Esophagus muscularis mucosa (tissue), 4 donors: ENCODE results near the gene PKHD1. TPM values are rescaled to one million over a fixed set of nuclear protein-coding genes. Genes with fewer than 3 reads are reported as not detected.

ENCODE experiments used
- DNase-seq: peaks from one replicate; pipeline ENCODE4 v3.0.0-alpha.2; 2017; ENCODE audit errors: extremely low spot score
- H3K27ac ChIP-seq, 4 donors: fragments of 200-600 bp; sonication (generic); replicated peaks in 1 of 4; 1 replicate in 3 of 4; 2 replicates in 1 of 4; pipeline ENCODE4 v1.5.1; 2016 to 2019; ENCODE audit warnings: mild to moderate bottlenecking in 1 of 4
- H3K27me3 ChIP-seq, 4 donors: fragments of 200-600 bp; sonication (generic); one replicate each; pipeline versions ENCODE4 v1.5.1 to v1.6.0; 2016 to 2019
- H3K36me3 ChIP-seq, 4 donors: fragments of 200-600 bp; sonication (generic); one replicate each; pipeline ENCODE4 v1.5.1; 2016 to 2019
- H3K4me1 ChIP-seq, 4 donors: fragments of 200-600 bp; sonication (generic); one replicate each; pipeline ENCODE4 v1.5.1; 2016 to 2019
- H3K4me3 ChIP-seq, 4 donors: fragments of 200-600 bp; sonication (generic); 1 replicate in 2 of 4; 2 replicates in 2 of 4; pipeline ENCODE4 v1.5.1; 2016 to 2019; ENCODE audit warnings: mild to moderate bottlenecking in 4 of 4, moderate library complexity in 1 of 4
- H3K9me3 ChIP-seq, 4 donors: fragments of 200-600 bp; sonication (generic); 1 replicate in 3 of 4; 2 replicates in 1 of 4; pipeline ENCODE4 v1.5.1; 2016 to 2019
- CTCF ChIP-seq, 3 experiments: fragments of 200-600 bp in 2 of 3; fragments of 450-650 bp in 1 of 3; sonication (generic) in 2 of 3; IDR thresholded peaks; one replicate each; pipeline ENCODE4 v1.5.1; 2017 to 2019; ENCODE audit warnings: antibody characterized with exemption in 3 of 3, mild to moderate bottlenecking in 2 of 3, moderate library complexity in 1 of 3
- EP300 ChIP-seq: sonication (generic); formaldehyde crosslinking; IDR thresholded peaks from one replicate; pipeline ENCODE4 v1.6.1; 2017; ENCODE audit warnings: antibody characterized with exemption
- POLR2A ChIP-seq: fragments of 450-650 bp; IDR thresholded peaks from one replicate; pipeline ENCODE4 v1.6.1; 2017; ENCODE audit warnings: antibody characterized with exemption, moderate library complexity, mild to moderate bottlenecking, low read depth
- POLR2AphosphoS5 ChIP-seq, 2 donors: sonication (generic); formaldehyde crosslinking; IDR thresholded peaks; one replicate each; pipeline ENCODE4 v1.6.1; 2017; ENCODE audit warnings: antibody characterized with exemption in 2 of 2
- WGBS: methylation state at CpG from one replicate; pipeline ENCODE4 v1.1.5; 2018; 5-methylcytosine and 5-hydroxymethylcytosine counted together
- intact Hi-C: fragments of 100-400 bp; cut with DNase I; formaldehyde crosslinking; loops from one replicate; pipeline ENCODE4 v1.15.1; 2023
- total RNA-seq, 4 donors: library from RNA; depleted of rRNA; stranded (reverse); fragments of >200 nt; gene quantifications; one replicate each; pipeline versions ENCODE4 v1.1.0 to v1.2.1, GENCODE V29; 2016

PKHD1 gene
- total RNA-seq, 4 donors from 2014 or later: under 0.01 TPM; not detected in 3

- intact Hi-C loops: no loop called here
- peaks cover 0 to 12% (median 2%) of the 10 kb centered on the region in 4 donors for H3K9me3 ChIP-seq
- 43% methylated on average over 1 of the region's 1 CpG for WGBS
Observed at GRCh38 chr6:51813904-51814303, 273.5 kb downstream of the PKHD1 start.

GRCh38 chr6:51812231-51812630 lies 275.2 kb downstream of the PKHD1 start:
- Histone ChIP-seq H3K36me3 (no peaks in the 10 kb centered on the region), H3K27ac (no peak overlapping the region), H3K9me3 (peaks cover 0 to 12% (median 2%) of the 10 kb centered on the region in 4 donors), H3K4me1 (no peaks in the 10 kb centered on the region), H3K27me3 (no peaks in the 10 kb centered on the region), H3K4me3 (no peak overlapping the region)
- DNase-seq: no peak
- 79% methylated on average over 1 of the region's 1 CpG for WGBS
- intact Hi-C loops: no loop called here
- TF ChIP-seq POLR2AphosphoS5 (IDR thresholded peaks at IDR 0.05) (no peak), POLR2A (no peak), CTCF (IDR thresholded peaks at IDR 0.05) (no peak), EP300 (no peak)

More at GRCh38 chr6:51813904-51814303, 273.5 kb downstream of the PKHD1 start:
- DNase-seq: no peak
- Histone ChIP-seq H3K36me3 (no peaks in the 10 kb centered on the region), H3K27me3 (no peaks in the 10 kb centered on the region), H3K27ac (no peak overlapping the region), H3K4me3 (no peak overlapping the region), H3K4me1 (no peaks in the 10 kb centered on the region)
- TF ChIP-seq POLR2A: no peak
- no peak for TF ChIP-seq EP300
- TF ChIP-seq CTCF (IDR thresholded peaks at IDR 0.05): no peak
- TF ChIP-seq POLR2AphosphoS5 (IDR thresholded peaks at IDR 0.05): no peak

- Histone ChIP-seq H3K27ac (no peak overlapping the region), H3K36me3 (no peaks in the 10 kb centered on the region), H3K9me3 (peaks cover 0 to 8% (median 2%) of the 10 kb centered on the region in 4 donors), H3K4me3 (no peak overlapping the region), H3K4me1 (peaks cover 0 to 3% (median 3%) of the 10 kb centered on the region in 4 donors), H3K27me3 (no peaks in the 10 kb centered on the region)
- WGBS: 88% methylated on average over 1 of the region's 1 CpG
- DNase-seq: no peak
- TF ChIP-seq POLR2AphosphoS5 (IDR thresholded peaks at IDR 0.05) (no peak), CTCF (IDR thresholded peaks at IDR 0.05) (no peak), EP300 (no peak), POLR2A (no peak)
- intact Hi-C loops: no loop called here
Observed at GRCh38 chr6:51805517-51805916, 281.9 kb downstream of the PKHD1 start.

- peaks cover 0 to 7% (median 0%) of the 10 kb centered on the region in 4 donors for H3K9me3 ChIP-seq
- TF ChIP-seq POLR2AphosphoS5 (IDR thresholded peaks at IDR 0.05) (no peak), CTCF (IDR thresholded peaks at IDR 0.05) (no peak), POLR2A (no peak), EP300 (no peak)
- peaks cover 0 to 5% (median 4%) of the 10 kb centered on the region in 4 donors for H3K4me1 ChIP-seq
- no peak overlapping the region for H3K27ac ChIP-seq
- no peak overlapping the region for H3K4me3 ChIP-seq
- intact Hi-C loops: no loop called here
- no peak for DNase-seq
- no peaks in the 10 kb centered on the region for H3K27me3 ChIP-seq
- no peaks in the 10 kb centered on the region for H3K36me3 ChIP-seq
Observed at GRCh38 chr6:51800603-51801002, 286.8 kb downstream of the PKHD1 start.

- intact Hi-C loops: no loop called here
- WGBS: 97% methylated on average over 3 of the region's 3 CpGs
Observed at GRCh38 chr6:51793393-51793792, 294.0 kb downstream of the PKHD1 start.

More at GRCh38 chr6:51793393-51793792, 294.0 kb downstream of the PKHD1 start:
- H3K4me3 ChIP-seq: no peak overlapping the region
- H3K9me3 ChIP-seq: peaks cover 0 to 10% (median 0%) of the 10 kb centered on the region in 4 donors
- TF ChIP-seq CTCF (IDR thresholded peaks at IDR 0.05): no peak
- TF ChIP-seq POLR2AphosphoS5 (IDR thresholded peaks at IDR 0.05): no peak
- TF ChIP-seq EP300: no peak
- H3K27ac ChIP-seq: no peak overlapping the region
- H3K27me3 ChIP-seq: no peaks in the 10 kb centered on the region
- H3K36me3 ChIP-seq: no peaks in the 10 kb centered on the region
- no peaks in the 10 kb centered on the region for H3K4me1 ChIP-seq
- DNase-seq: no peak
